ENCODE data around the gene OVOL1. TPM values are rescaled to one million over a fixed set of nuclear protein-coding genes. Genes with fewer than 3 reads are reported as not detected.
"Not testable (repeated sequence)": the region's sequence is repeated elsewhere in the genome, so short reads cannot be mapped to it uniquely, and the experiment has no call there.

Gene OVOL1
- total and polyA plus RNA-seq, 12 donors, result 0.07 TPM; not detected in 11

DNA sequence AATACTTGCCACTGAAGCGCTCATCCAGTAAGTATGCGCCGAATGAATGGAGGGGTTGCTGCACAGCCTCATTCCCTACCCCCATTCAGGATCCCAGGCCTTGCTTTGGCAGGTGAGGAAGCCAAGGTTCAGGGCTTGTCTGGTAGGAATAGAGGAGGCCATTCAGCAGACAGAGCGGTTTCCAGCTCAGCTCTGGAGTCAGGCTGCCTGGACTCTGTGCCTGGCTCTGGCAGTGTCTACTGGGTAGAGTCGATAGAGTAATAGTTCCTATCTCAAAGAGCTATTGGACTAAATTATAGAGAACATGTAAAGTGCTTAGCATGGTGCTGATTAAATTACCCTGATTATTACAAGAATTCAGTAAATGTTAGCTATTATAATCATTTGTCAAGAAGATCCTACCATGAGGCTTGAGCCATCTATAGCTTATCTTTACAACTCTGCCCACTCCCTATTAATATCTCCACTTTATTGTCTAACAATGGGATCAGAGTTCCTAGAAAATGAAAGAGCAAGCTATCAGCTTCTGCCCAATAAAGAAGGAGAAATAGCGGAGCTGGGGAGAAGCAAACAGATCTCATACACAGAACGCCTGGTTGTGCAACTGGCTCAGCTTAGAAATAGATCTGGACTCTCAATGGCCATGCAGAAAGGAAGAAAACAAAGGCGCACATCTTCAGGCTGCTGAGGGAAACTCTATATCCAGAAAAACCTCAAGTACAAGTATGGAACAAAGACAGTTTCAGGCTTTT lies 40.3 kb downstream of the OVOL1 start:
- Histone ChIP-seq H3K4me3 (no peak overlapping the region), H3K27ac (no peak overlapping the region), H3K27me3 (no peaks in the 10 kb centered on the region), H3K36me3 (replicated peaks in 1 of 2) (no peaks in the 10 kb centered on the region), H3K9me3 (replicated peaks in 1 of 3) (no peaks in the 10 kb centered on the region), H3K4me1 (replicated peaks in 1 of 2) (no peaks in the 10 kb centered on the region)
- intact Hi-C loops (cut with DNase I), result no loop called here
- WGBS, 4 donors, result 81 to 88% (median 85%) methylated on average over 8 of the region's 8 CpGs
- TF ChIP-seq CTCF (IDR thresholded peaks at IDR 0.05) (no peak), POLR2A (IDR thresholded peaks at IDR 0.05) (no peak)
- no peak for DNase-seq

DNA sequence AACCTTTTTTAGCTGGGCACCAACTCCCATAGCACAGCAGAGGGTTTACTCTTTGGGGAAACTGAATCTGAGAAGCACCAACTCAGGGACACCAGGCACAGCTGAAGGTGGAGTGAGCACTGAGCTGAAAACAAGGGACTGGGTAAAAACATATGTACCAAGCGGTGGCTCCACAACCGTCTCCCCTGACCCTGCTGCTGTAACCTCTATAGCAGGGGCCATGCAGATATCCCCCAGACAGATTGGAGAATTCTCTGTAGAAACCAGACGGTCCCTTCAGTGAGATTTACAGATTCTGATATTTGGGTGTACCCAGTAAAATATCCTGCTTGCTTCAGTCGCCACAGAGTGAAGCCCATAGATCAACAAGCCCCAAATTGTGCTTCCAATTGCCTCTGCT lies 42.6 kb downstream of the OVOL1 start:
- no peaks in the 10 kb centered on the region for H3K27me3 ChIP-seq
- no peak overlapping the region for H3K27ac ChIP-seq
- no peak for DNase-seq
- intact Hi-C loops (cut with DNase I), result no loop called here
- peaks cover 0 to 5% of the 10 kb centered on the region in 2 donors for H3K4me1 ChIP-seq (replicated peaks in 1 of 2)
- H3K4me3 ChIP-seq, result no peak overlapping the region
- no peaks in the 10 kb centered on the region for H3K36me3 ChIP-seq (replicated peaks in 1 of 2)
- 54 to 68% (median 64%) methylated on average over 4 of the region's 4 CpGs for WGBS, 4 donors
- H3K9me3 ChIP-seq (replicated peaks in 1 of 3), result no peaks in the 10 kb centered on the region
- TF ChIP-seq POLR2A (IDR thresholded peaks at IDR 0.05) (no peak), CTCF (IDR thresholded peaks at IDR 0.05) (no peak)

- H3K27me3 ChIP-seq; DNase-seq; H3K9me3 ChIP-seq (replicated peaks in 1 of 3); intact Hi-C loops (cut with DNase I); H3K36me3 ChIP-seq (replicated peaks in 1 of 2); H3K4me1 ChIP-seq (replicated peaks in 1 of 2); H3K27ac ChIP-seq; H3K4me3 ChIP-seq: not testable (repeated sequence)
These were observed 45.4 kb downstream of the OVOL1 start for GRCh38 chr11:65832231-65832630.

- intact Hi-C loops (cut with DNase I), result no loop called here
- Histone ChIP-seq H3K4me1 (replicated peaks in 1 of 2) (peaks cover 0 to 5% of the 10 kb centered on the region in 2 donors), H3K27ac (peak within 1 kb of the TSS in 1 of 5 donors; percentile 62), H3K9me3 (replicated peaks in 1 of 3) (no peaks in the 10 kb centered on the region), H3K36me3 (replicated peaks in 1 of 2) (no peaks in the 10 kb centered on the region), H3K4me3 (peak within 1 kb of the TSS; percentile 9 to 90 (median 44)), H3K27me3 (no peaks in the 10 kb centered on the region)
- WGBS, 4 donors, result 0 to 2% (median 0%) methylated on average over 32 to 63 of the region's 63 CpGs
- peak; percentile 93 to 98 (median 96) for DNase-seq
- no peak for TF ChIP-seq CTCF (IDR thresholded peaks at IDR 0.05)
- TF ChIP-seq POLR2A (IDR thresholded peaks at IDR 0.05), result no peak
These were observed 46.6 kb downstream of the OVOL1 start, which contains the start of gene SNX32 for GRCh38 chr11:65833297-65834030. TSS of gene SNX32 (plus strand) at chr11:65833963. CDS start at chr11:65834066, 103 bp downstream.

Measured in adrenal gland (tissue), 12 donors.